Heart left ventricle (tissue), 13 donors: ENCODE measurements around the gene PARD3.

ENCODE experiments used
- CTCF ChIP-seq, 12 donors: fragments of 200-600 bp; sonication (generic) in 4 of 12; IDR thresholded peaks; one replicate each; pipeline versions ENCODE4 v1.5.0 to v1.8.0; 2018 to 2022; ENCODE audit warnings: antibody characterized with exemption in 12 of 12, mild to moderate bottlenecking in 5 of 12
- POLR2A ChIP-seq, 2 donors: fragments of 450-650 bp; IDR thresholded peaks; one replicate each; pipeline ENCODE4 v1.6.1; 2017; ENCODE audit warnings: antibody characterized with exemption in 2 of 2, mild to moderate bottlenecking in 2 of 2, moderate library complexity in 2 of 2
- donor health status: ischemic (EF 13 %, LVEDD 7.1; RV severe dilation, severe dysfunction).
- donor health status: DM: no; HTN: yes; CAD: no.
- donor health status: DM: no; HTN: no; CAD: no.
- donor health status: ischemic (EF 25% LVEDD 6.9; RV normal size, moderate dysfunction).
- donor health status: ischemic (EF 25% LVEDD 5.7; RV mildly dilated, moderate dysfunction).
- donor health status: ischemic (EF 35%, LVEDD 5.7; RV mildly dilated, moderate dysfunction).
- donor health status: nonischemic (EF 11% LVEDD 7.7; RV severe dilation, severe dysfunction).
- donor health status: DM: yes; HTN: yes; CAD: no.
- donor health status: PGD.
- donor health status: ischemic (EF 29% LVEDD 5.4; RV normal size, mild dysfunction).
- donor health status: nonischemic (EF 23%, LVEDD 6.1; RV moderate dilation, normal function).

- TF ChIP-seq CTCF (IDR thresholded peaks at IDR 0.05) (no peak), POLR2A (IDR thresholded peaks at IDR 0.05) (no peak)
These were observed 394.8 kb downstream of the PARD3 start for GRCh38 chr10:34420273-34420672.
